A549 treated with Mapracorat at 1 μM for 4 hours (cell line): Measurements from ENCODE around the gene ZNF345. TPM values are rescaled to one million over a fixed set of nuclear protein-coding genes. Genes with fewer than 3 reads are reported as not detected.

Source experiments
- total RNA-seq: library from RNA; stranded (reverse); fragments of 200-300 nt; extraction: Qiagen RNA extraction; gene quantifications from 5 replicates; pipeline ENCODE4 v1.2.3, GENCODE V29; 2022

The ZNF345 gene
- 0.11 to 0.31 TPM in 2 of 5 replicates, not detected in the others for total RNA-seq

DNA sequence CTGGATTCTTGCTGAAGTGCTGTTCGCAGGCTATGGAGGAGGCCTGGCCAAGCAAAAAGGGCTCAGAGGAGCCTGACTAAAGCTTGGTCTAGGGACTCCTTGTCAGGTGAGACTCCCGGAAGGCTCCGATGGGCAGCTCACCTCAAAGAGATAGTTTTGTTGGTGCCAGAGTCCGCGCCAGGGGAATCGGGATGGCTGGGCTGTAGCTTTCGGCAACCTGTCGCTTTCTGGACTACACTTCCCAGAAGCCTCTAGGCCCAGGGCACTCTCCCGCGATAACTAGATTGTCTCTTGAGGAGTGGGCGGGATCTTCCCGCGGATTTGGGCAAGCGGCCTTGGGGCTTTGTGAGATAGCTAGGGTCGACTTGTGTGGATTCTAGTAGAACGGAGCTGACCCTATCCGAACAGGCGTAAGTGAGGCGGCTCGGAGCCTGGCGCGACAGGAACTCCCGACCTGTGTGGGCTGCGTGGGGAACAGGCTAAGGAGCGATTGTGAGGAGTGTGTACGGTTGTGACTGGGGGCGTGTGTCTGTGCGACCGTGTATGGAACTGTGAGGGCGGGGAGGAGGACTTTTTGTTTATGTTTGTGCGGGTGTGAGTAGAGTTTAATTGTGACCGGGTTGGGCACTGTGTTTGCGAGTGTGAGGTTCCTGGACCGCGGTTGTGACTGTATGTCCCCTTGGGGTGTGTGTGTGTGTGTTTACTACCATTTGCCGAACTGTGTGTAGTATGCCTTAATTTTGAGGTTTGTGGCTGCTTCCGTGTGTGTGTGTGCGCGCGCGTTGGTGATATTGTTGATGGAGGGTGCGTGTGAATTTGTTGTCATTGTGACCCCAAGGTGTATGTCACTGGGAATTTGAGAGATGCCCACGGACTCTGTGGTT is at the start of gene ZNF345:
Gene ZNF345 (plus strand): TSS at position 318 of the 884 bp plus-strand sequence. CDS start 25,955 bp downstream, outside the sequence.

DNA sequence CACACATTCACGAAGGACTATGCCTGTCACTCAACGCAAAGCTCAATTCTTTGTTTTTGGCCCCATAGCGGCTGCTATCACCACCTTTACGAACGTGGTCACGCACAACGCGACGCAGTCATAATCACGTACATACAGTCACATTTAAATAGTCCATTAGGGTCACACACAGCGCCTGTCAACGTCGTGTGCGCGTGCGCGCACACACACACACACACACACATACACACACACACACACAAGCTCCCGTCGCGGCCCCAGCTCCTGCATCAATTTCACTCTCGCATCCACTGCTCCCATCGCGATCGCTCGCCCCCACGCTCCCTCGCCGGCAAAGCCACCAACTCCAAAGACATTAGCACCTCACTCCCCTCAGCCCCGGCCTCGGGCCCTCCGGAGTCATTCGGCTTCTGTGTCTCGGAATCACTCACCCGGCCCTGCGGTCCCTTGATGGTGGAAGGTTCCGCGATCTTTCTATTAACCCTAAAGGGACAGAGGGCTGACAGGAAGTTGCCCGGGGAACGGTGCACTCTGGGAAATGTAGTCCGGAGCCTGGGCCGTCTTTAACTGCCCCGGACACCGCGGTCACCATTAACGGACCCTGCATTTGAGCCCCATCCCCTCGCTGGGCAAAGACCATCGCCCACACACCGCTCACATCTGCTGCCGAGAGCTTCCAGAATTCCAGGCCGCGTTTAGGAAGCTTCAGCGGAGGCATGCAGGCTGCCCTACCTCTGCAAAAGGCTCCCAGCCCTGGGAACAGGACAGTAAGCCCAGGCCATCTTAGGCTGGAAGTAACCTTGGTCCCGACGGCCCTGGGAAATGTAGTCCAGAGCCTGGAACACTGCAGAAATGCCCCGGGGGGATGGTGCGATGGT is 12.5 kb upstream of the ZNF345 start, which contains the start of gene ZNF790:
Gene ZNF790 (minus strand): TSS at position 482 of the 878 bp plus-strand sequence. CDS start 12,768 bp downstream, outside the sequence.

DNA sequence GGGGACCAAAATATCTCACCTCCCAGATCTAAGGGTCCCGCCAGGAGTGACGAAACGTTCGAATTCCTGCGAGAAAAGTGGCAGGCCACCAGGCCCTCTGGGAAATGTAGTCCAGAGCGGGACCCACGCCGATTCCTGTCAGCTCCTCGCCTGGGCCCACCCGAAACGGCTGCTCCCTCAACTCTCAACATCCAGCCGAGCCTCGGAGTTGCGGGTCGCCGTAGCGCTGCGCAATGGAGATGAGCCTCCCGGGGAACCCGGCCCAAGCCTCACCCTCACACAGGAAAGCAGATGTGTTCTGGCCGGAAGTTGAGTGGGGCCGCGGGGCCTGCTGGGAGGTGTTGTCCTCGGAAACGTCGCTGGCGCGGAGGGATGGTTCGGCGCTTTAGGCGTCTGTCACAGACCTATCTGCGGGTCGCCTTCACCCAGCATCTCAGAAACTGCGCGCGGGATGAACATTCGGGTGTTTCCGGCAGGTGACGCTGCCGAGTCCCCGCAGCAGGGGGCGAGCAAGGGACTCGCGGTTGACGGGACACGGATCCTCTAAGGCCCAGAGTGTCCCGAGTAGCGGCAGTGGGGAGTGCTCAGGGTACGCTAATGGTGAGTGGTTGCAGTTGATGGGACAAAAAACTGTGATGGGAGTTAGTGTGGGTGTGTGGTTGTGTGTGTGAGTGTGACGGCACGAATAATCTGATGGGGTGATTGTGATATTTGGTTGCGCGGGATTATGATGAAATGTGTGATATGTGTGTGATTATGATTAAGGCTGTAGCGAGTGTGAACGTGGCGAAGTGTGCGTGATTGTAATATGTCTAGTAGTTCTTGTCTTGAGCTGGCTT is 65.5 kb downstream of the ZNF345 start, which contains the start of the genes ZNF568 and ZNF829:
Gene ZNF568 (plus strand): TSS at position 341 of the 839 bp plus-strand sequence. CDS start 6,439 bp downstream, outside the sequence.
Gene ZNF829 (minus strand): TSS at position 300 of the 839 bp plus-strand sequence. CDS start 1,124 bp downstream, outside the sequence.

Other genes with a start within 250 kb of the ZNF345 start
- gene ZNF382, start 245.6 kb upstream of the ZNF345 start, total RNA-seq = 0.06 to 0.07 TPM in 2 of 5 replicates, not detected in the others
- 4.2 to 7.0 TPM (median 5.9 TPM) in 5 replicates for gene ZNF461, start 184.0 kb upstream of the ZNF345 start, total RNA-seq
- gene ZNF567, start 163.3 kb upstream of the ZNF345 start, total RNA-seq = 8.0 to 11.0 TPM (median 9.2 TPM) in 5 replicates
- gene ZNF850, start 78.1 kb upstream of the ZNF345 start, total RNA-seq = 0.45 to 0.73 TPM (median 0.66 TPM) in 5 replicates
- 0.13 to 0.28 TPM (median 0.19 TPM) in 5 replicates for gene ZNF790, start 12.5 kb upstream of the ZNF345 start, total RNA-seq
- 0.30 to 0.44 TPM (median 0.34 TPM) in 5 replicates for gene ZNF829, start 65.4 kb downstream of the ZNF345 start, total RNA-seq
- gene ZNF568, start 65.5 kb downstream of the ZNF345 start, total RNA-seq = 0.67 to 1.5 TPM (median 0.85 TPM) in 5 replicates
- 3.8 to 5.6 TPM (median 4.3 TPM) in 5 replicates for gene ZNF420, start 227.6 kb downstream of the ZNF345 start, total RNA-seq